WTC11 (cell line): ENCODE data around the gene LMLN. TPM values are rescaled to one million over a fixed set of nuclear protein-coding genes. Genes with fewer than 3 reads are reported as not detected.

Source experiments
- ATAC-seq: fragments of 200-7000 bp; cut with Tn5 transposase; 2 replicates; pipeline ENCODE4 v1.10.0; 2021; ENCODE audit warnings: mild to moderate bottlenecking, moderate library complexity
- CTCF ChIA-PET: fragments of 300-600 bp; sonication (Branson Sonifier 250); formaldehyde crosslinking; loops from one replicate; lab custom pipeline; 2021; ENCODE audit warnings: antibody characterized with exemption; lab: Charles Lee
- POLR2A ChIA-PET: fragments of 350-600 bp; sonication (Branson Sonifier 250); formaldehyde crosslinking; loops from one replicate; lab custom pipeline; 2021; ENCODE audit warnings: antibody characterized with exemption; lab: Charles Lee
- DNase-seq: peaks from one replicate; pipeline ENCODE4 v3.0.0; 2021; ENCODE audit warnings: low spot score
- H3K27ac Mint-ChIP-seq: 2 replicates; pipeline ENCODE4 v1.8.0; 2021; ENCODE audit warnings: mixed read lengths
- H3K27me3 Mint-ChIP-seq: 2 replicates; pipeline ENCODE4 v1.8.0; 2021; ENCODE audit warnings: low read depth, mild to moderate bottlenecking, moderate library complexity, mixed read lengths
- H3K36me3 Mint-ChIP-seq: 2 replicates; pipeline ENCODE4 v1.8.0; 2021; ENCODE audit warnings: mixed read lengths
- H3K4me1 Mint-ChIP-seq: 2 replicates; pipeline ENCODE4 v1.8.0; 2022; ENCODE audit warnings: mixed read lengths
- H3K4me3 Mint-ChIP-seq: 2 replicates; pipeline ENCODE4 v1.8.0; 2021; ENCODE audit warnings: mild to moderate bottlenecking, moderate library complexity, mixed read lengths
- H3K9me3 Mint-ChIP-seq: 2 replicates; pipeline ENCODE4 v1.8.0; 2021; ENCODE audit warnings: mixed read lengths
- AFF4 ChIP-seq: sonication (generic); formaldehyde crosslinking; IDR thresholded peaks from 2 replicates; pipeline ENCODE4 v1.8.1; 2023; ENCODE audit warnings: mild to moderate bottlenecking, missing genetic modification reagents, borderline replicate concordance
- FOXK1 ChIP-seq: sonication (generic); formaldehyde crosslinking; IDR thresholded peaks from 2 replicates; pipeline ENCODE4 v1.8.0; 2022; ENCODE audit warnings: mild to moderate bottlenecking, moderate library complexity, missing genetic modification reagents
- FOXP1 ChIP-seq: sonication (generic); formaldehyde crosslinking; IDR thresholded peaks from 2 replicates; pipeline ENCODE4 v1.8.0; 2022; ENCODE audit warnings: missing genetic modification reagents, mild to moderate bottlenecking, moderate library complexity, borderline replicate concordance
- GABPB1 ChIP-seq: sonication (generic); formaldehyde crosslinking; IDR thresholded peaks from 2 replicates; pipeline ENCODE4 v1.8.1; 2023; ENCODE audit warnings: mild to moderate bottlenecking, missing genetic modification reagents
- HMGXB4 ChIP-seq: sonication (generic); formaldehyde crosslinking; IDR thresholded peaks from 2 replicates; pipeline ENCODE4 v1.8.1; 2023; ENCODE audit warnings: mild to moderate bottlenecking, moderate library complexity, missing genetic modification reagents
- JAZF1 ChIP-seq: fragments of 250-450 bp; sonication (Bioruptor Pico); IDR thresholded peaks from 2 replicates; pipeline ENCODE4 v1.9.0; 2021; ENCODE audit warnings: moderate library complexity, mild to moderate bottlenecking, inconsistent platforms
- RELA ChIP-seq: sonication (generic); formaldehyde crosslinking; IDR thresholded peaks from 2 replicates; pipeline ENCODE4 v1.8.1; 2022; ENCODE audit warnings: missing genetic modification reagents, mild to moderate bottlenecking, borderline replicate concordance
- ZNF671 ChIP-seq: fragments of 250-450 bp; sonication (Bioruptor Pico); IDR thresholded peaks from 2 replicates; pipeline ENCODE4 v1.8.0; 2021; ENCODE audit warnings: mild to moderate bottlenecking
- total RNA-seq: library from RNA; stranded (reverse); gene quantifications from 3 replicates; pipeline ENCODE4 v1.2.3, GENCODE V29; 2021
- TF ChIP-seq, protein P1 (sequence below): sonication (generic); formaldehyde crosslinking; IDR thresholded peaks from 2 replicates; pipeline ENCODE4 v1.8.1; 2023; ENCODE audit warnings: mild to moderate bottlenecking, missing genetic modification reagents, moderate library complexity
- TF ChIP-seq, protein P2 (sequence below): sonication (generic); formaldehyde crosslinking; IDR thresholded peaks from 2 replicates; pipeline ENCODE4 v1.8.1; 2022; ENCODE audit warnings: low read depth, missing genetic modification reagents, borderline replicate concordance
- TF ChIP-seq, protein P3 (sequence below): sonication (generic); formaldehyde crosslinking; IDR thresholded peaks from 2 replicates; pipeline ENCODE4 v1.8.0; 2023; ENCODE audit warnings: mild to moderate bottlenecking, missing genetic modification reagents

LMLN gene
- total RNA-seq, 1 experiment from 2014 or later, result 5.2 TPM

- Mint-ChIP-seq H3K27me3 (no peaks in the 10 kb centered on the region), H3K4me1 (peaks cover 32% of the 10 kb centered on the region), H3K9me3 (no peaks in the 10 kb centered on the region), H3K36me3 (peaks cover 55% of the 10 kb centered on the region), H3K27ac (peak overlapping the region; percentile 100), H3K4me3 (peak overlapping the region; percentile 97)
- no peak for ATAC-seq
- DNase-seq, result no peak
- ChIA-PET POLR2A (no interaction called here), CTCF (interaction anchor here (1.6 kb wide), 1 partner anchor 24 kb away, joined by 3 read pairs; no protein-coding TSS in a partner anchor)
- TF ChIP-seq, protein P1, sequence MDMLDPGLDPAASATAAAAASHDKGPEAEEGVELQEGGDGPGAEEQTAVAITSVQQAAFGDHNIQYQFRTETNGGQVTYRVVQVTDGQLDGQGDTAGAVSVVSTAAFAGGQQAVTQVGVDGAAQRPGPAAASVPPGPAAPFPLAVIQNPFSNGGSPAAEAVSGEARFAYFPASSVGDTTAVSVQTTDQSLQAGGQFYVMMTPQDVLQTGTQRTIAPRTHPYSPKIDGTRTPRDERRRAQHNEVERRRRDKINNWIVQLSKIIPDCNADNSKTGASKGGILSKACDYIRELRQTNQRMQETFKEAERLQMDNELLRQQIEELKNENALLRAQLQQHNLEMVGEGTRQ (CRISPR knock-in tag), result no peak
- TF ChIP-seq AFF4 (no peak), FOXK1 (CRISPR knock-in tag) (no peak), HMGXB4 (CRISPR knock-in tag) (no peak), GABPB1 (CRISPR knock-in tag) (no peak), RELA (no peak), FOXP1 (CRISPR knock-in tag) (no peak)
- TF ChIP-seq, protein P2, sequence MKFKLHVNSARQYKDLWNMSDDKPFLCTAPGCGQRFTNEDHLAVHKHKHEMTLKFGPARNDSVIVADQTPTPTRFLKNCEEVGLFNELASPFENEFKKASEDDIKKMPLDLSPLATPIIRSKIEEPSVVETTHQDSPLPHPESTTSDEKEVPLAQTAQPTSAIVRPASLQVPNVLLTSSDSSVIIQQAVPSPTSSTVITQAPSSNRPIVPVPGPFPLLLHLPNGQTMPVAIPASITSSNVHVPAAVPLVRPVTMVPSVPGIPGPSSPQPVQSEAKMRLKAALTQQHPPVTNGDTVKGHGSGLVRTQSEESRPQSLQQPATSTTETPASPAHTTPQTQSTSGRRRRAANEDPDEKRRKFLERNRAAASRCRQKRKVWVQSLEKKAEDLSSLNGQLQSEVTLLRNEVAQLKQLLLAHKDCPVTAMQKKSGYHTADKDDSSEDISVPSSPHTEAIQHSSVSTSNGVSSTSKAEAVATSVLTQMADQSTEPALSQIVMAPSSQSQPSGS (CRISPR knock-in tag), result no peak
- TF ChIP-seq, protein P3, sequence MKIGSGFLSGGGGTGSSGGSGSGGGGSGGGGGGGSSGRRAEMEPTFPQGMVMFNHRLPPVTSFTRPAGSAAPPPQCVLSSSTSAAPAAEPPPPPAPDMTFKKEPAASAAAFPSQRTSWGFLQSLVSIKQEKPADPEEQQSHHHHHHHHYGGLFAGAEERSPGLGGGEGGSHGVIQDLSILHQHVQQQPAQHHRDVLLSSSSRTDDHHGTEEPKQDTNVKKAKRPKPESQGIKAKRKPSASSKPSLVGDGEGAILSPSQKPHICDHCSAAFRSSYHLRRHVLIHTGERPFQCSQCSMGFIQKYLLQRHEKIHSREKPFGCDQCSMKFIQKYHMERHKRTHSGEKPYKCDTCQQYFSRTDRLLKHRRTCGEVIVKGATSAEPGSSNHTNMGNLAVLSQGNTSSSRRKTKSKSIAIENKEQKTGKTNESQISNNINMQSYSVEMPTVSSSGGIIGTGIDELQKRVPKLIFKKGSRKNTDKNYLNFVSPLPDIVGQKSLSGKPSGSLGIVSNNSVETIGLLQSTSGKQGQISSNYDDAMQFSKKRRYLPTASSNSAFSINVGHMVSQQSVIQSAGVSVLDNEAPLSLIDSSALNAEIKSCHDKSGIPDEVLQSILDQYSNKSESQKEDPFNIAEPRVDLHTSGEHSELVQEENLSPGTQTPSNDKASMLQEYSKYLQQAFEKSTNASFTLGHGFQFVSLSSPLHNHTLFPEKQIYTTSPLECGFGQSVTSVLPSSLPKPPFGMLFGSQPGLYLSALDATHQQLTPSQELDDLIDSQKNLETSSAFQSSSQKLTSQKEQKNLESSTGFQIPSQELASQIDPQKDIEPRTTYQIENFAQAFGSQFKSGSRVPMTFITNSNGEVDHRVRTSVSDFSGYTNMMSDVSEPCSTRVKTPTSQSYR (CRISPR knock-in tag), result no peak
Measured at GRCh38 chr3:197950677-197951061, 9.3 kb upstream of the LMLN start.

DNA sequence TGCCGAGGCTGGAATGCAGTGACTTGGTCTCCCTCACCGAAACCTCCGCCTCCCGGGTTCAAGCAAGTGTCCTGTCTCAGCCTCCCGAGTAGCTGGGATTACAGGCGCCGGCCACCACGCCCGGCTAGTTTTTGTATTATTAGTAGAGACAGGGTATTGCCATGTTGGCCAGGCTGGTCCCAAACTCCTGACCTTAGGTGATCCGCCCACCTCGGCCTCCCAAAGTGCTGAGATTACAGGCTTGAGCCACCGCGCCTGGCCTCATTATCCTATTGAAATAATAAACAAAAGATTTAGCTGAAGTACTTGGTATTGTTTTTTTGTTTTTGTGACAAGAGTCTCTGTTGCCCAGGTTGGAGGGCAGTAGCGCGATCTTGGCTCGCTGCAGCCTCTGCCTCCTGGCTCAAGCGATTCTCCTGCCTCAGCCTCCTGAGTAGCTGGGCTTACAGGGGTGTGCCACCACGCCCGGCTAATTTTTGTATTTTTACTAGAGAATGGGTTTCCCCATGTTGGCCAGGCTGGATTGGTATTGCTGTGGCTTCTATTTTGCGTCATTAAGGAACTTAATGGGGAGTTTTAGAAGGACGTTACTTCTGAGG lies 8.5 kb upstream of the LMLN start:
- peaks cover 61% of the 10 kb centered on the region for H3K36me3 Mint-ChIP-seq
- peaks cover 32% of the 10 kb centered on the region for H3K4me1 Mint-ChIP-seq
- POLR2A ChIA-PET, result no interaction called here
- no peaks in the 10 kb centered on the region for H3K9me3 Mint-ChIP-seq
- H3K4me3 Mint-ChIP-seq, result peak overlapping the region; percentile 97
- CTCF ChIA-PET, result interaction anchor here (1.6 kb wide), 1 partner anchor 25 kb away, joined by 3 read pairs; no protein-coding TSS in a partner anchor
- ATAC-seq (no peak), DNase-seq (no peak)
- peak overlapping the region; percentile 100 for H3K27ac Mint-ChIP-seq
- TF ChIP-seq HMGXB4 (CRISPR knock-in tag) (no peak), ZNF671 (CRISPR knock-in tag) (no peak), JAZF1 (no peak)
- TF ChIP-seq, protein P2 (CRISPR knock-in tag), result no peak
- H3K27me3 Mint-ChIP-seq, result no peaks in the 10 kb centered on the region
